Tibial nerve (tissue), 4 donors: Measurements from ENCODE around the gene TRPV4.

Source experiments
- CTCF ChIP-seq, 5 experiments: fragments of 200-600 bp in 3 of 5; fragments of 450-650 bp in 2 of 5; sonication (generic) in 3 of 5; IDR thresholded peaks; one replicate each; pipeline ENCODE4 v1.5.1; 2016 to 2019; ENCODE audit warnings: antibody characterized with exemption in 5 of 5, mild to moderate bottlenecking in 3 of 5, moderate library complexity in 2 of 5
- EP300 ChIP-seq, 2 donors: sonication (generic); formaldehyde crosslinking; IDR thresholded peaks; one replicate each; pipeline ENCODE4 v1.6.1; 2017; ENCODE audit warnings: antibody characterized with exemption in 2 of 2, mild to moderate bottlenecking in 1 of 2
- POLR2A ChIP-seq, 2 donors: fragments of 450-650 bp; IDR thresholded peaks; one replicate each; pipeline ENCODE4 v1.6.1; 2017; ENCODE audit warnings: antibody characterized with exemption in 2 of 2, mild to moderate bottlenecking in 2 of 2, moderate library complexity in 2 of 2

GRCh38 chr12:109767456-109767855, 65.7 kb downstream of the TRPV4 start:
- TF ChIP-seq CTCF (IDR thresholded peaks at IDR 0.05) = no peak
- no peak for TF ChIP-seq POLR2A (IDR thresholded peaks at IDR 0.05)
- TF ChIP-seq EP300 (IDR thresholded peaks at IDR 0.05) = no peak
